Natural killer cell treated with Interleukin-12 subunit alpha and Interleukin-12 subunit beta and Interleukin-15 and Interleukin-18, amount 100 ng/mL, for 72 hours (primary cell): ENCODE data around the gene IL13RA2. TPM values are rescaled to one million over a fixed set of nuclear protein-coding genes. Genes with fewer than 3 reads are reported as not detected.

ENCODE experiments used
- ATAC-seq, 2 donors: fragments of 150-1000 bp; cut with Tn5 transposase in 1 of 2; sonication (Bioruptor Pico), chemical (Tn5 transposase) in 1 of 2; 2 replicates each; pipeline ENCODE4 v1.10.0; 2021
- DNase-seq: peaks from one replicate; pipeline ENCODE4 v3.0.0; 2022; ENCODE audit warnings: low spot score
- H3K27ac Mint-ChIP-seq, 2 donors: 1 replicate in 1 of 2; 2 replicates in 1 of 2; pipeline ENCODE4 v1.8.0; 2022; ENCODE audit warnings: mixed read lengths in 2 of 2, mild to moderate bottlenecking in 1 of 2, moderate library complexity in 1 of 2
- H3K27me3 Mint-ChIP-seq, 2 donors: 1 replicate in 1 of 2; 2 replicates in 1 of 2; pipeline ENCODE4 v1.8.0; 2022; ENCODE audit warnings: mixed read lengths in 2 of 2
- H3K36me3 Mint-ChIP-seq: one replicate; pipeline ENCODE4 v1.8.0; 2022; ENCODE audit warnings: mixed read lengths
- H3K4me1 Mint-ChIP-seq, 2 donors: 1 replicate in 1 of 2; 2 replicates in 1 of 2; pipeline ENCODE4 v1.8.0; 2022; ENCODE audit warnings: low read depth in 2 of 2, mixed read lengths in 2 of 2, mild to moderate bottlenecking in 1 of 2
- H3K4me3 Mint-ChIP-seq: one replicate; pipeline ENCODE4 v1.8.0; 2022; ENCODE audit warnings: mixed read lengths
- H3K9me3 Mint-ChIP-seq: 2 replicates; pipeline ENCODE4 v1.8.0; 2022; ENCODE audit warnings: mixed read lengths
- total RNA-seq, 2 donors: library from RNA; stranded (reverse); gene quantifications; one replicate each; pipeline ENCODE4 v1.2.3, GENCODE V29; 2022

IL13RA2 gene
- total RNA-seq, 2 donors from 2014 or later = not detected

GRCh38 chrX:115023811-115024210 lies 6.4 kb upstream of the IL13RA2 start:
- Mint-ChIP-seq H3K9me3 (no peaks in the 10 kb centered on the region), H3K4me3 (no peak overlapping the region), H3K36me3 (no peaks in the 10 kb centered on the region), H3K27ac (no peak overlapping the region), H3K4me1 (no peaks in the 10 kb centered on the region), H3K27me3 (no peaks in the 10 kb centered on the region)
- DNase-seq (no peak), ATAC-seq (no peak)

DNA sequence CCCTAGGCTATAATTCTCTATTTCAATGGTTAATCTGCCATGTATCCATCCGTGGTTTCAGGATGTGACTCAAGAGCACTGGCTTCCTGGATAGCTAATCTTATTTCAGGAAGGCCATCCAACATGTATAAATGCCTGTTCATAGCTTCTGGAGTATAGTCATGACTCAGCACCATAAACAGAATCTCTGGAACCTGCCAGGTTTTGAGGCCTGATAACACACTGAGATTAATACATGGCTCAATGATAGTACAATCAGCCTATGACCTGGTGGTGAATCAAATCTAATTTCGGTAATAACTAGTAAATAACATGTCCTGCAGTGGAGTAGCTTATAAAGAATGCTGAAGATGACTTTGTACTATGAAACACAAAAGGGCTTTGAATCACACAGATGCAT lies 5.7 kb upstream of the IL13RA2 start:
- DNase-seq (no peak), ATAC-seq (no peak)
- Mint-ChIP-seq H3K4me1 (no peaks in the 10 kb centered on the region), H3K9me3 (no peaks in the 10 kb centered on the region), H3K27me3 (peaks cover 0 to 4% of the 10 kb centered on the region in 2 donors), H3K36me3 (no peaks in the 10 kb centered on the region), H3K4me3 (no peak overlapping the region), H3K27ac (no peak overlapping the region)

DNA sequence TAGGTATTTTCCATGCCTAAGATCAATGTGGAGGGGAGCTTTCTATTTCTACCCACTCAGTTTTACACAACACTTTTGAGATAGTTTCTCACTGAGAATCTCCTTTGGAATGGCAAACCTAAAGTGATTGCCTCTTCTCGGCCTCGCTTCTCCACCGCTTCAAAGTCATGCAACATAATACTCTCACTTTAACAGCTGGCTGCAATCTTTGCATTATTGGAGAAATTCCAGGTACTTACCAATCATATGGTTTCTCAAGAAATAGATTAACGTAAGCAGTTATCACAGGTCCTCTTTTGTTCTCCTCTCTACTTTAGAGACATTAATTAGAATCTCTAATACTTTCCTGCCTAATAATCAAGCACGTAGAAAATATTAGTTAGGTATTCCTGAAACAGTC lies 3.7 kb upstream of the IL13RA2 start:
- Mint-ChIP-seq H3K4me1 (no peaks in the 10 kb centered on the region), H3K9me3 (no peaks in the 10 kb centered on the region), H3K27ac (no peak overlapping the region), H3K36me3 (no peaks in the 10 kb centered on the region), H3K27me3 (peaks cover 0 to 7% of the 10 kb centered on the region in 2 donors), H3K4me3 (no peak overlapping the region)
- no peak for ATAC-seq
- no peak for DNase-seq

DNA sequence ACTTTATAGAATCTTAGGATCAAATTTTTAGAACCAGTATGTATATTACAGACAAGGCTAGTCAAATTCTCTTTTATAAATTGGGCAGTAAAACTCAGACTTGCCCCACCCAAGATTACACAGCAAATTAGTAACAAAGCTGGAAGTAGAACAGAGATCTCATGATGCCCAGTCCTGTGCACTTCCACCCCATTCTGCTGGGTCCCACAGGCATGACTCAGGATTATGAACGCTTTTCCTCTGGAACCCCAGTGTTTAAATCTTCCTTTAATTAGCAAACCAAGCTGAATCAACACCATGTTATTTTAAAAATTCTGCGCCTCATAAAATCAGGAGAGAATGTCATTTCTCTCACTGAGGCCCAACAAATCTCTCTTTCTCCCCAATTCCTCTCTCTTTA lies 1.5 kb upstream of the IL13RA2 start:
- ATAC-seq (no peak), DNase-seq (no peak)
- Mint-ChIP-seq H3K9me3 (no peaks in the 10 kb centered on the region), H3K4me3 (no peak overlapping the region), H3K4me1 (no peaks in the 10 kb centered on the region), H3K27me3 (peaks cover 0 to 9% of the 10 kb centered on the region in 2 donors), H3K36me3 (no peaks in the 10 kb centered on the region), H3K27ac (no peak overlapping the region)

GRCh38 chrX:115018040-115018647 lies 728 bp upstream of the IL13RA2 start:
- H3K36me3 Mint-ChIP-seq = no peaks in the 10 kb centered on the region
- H3K27me3 Mint-ChIP-seq = peaks cover 0 to 9% of the 10 kb centered on the region in 2 donors
- no peaks in the 10 kb centered on the region for H3K4me1 Mint-ChIP-seq
- no peaks in the 10 kb centered on the region for H3K9me3 Mint-ChIP-seq
- H3K27ac Mint-ChIP-seq = no peak overlapping the region
- DNase-seq = no peak
- no peak overlapping the region for H3K4me3 Mint-ChIP-seq
- ATAC-seq = no peak

DNA sequence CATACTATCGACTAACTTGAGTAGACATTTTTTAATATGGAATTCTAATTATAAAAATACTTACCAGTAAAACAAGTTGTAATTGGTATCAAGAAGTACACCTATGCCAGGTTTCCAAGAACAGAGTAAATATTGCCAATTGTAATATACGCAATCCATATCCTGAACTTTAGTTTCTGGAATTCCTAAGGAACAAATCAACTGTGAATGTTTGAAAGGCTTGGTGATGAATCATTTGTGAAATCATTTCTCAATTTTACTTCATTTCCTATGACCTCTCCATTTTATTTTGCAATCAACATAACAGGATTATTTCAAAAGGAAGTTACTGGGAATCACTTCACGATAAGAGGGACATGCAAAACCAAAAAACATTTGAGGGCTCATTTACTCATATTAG lies 3.7 kb downstream of the IL13RA2 start:
- DNase-seq (no peak), ATAC-seq (no peak)
- no peaks in the 10 kb centered on the region for H3K4me1 Mint-ChIP-seq
- H3K9me3 Mint-ChIP-seq = no peaks in the 10 kb centered on the region
- H3K36me3 Mint-ChIP-seq = no peaks in the 10 kb centered on the region
- H3K4me3 Mint-ChIP-seq = no peak overlapping the region
- H3K27ac Mint-ChIP-seq = no peak overlapping the region
- H3K27me3 Mint-ChIP-seq = peaks cover 0 to 20% of the 10 kb centered on the region in 2 donors

GRCh38 chrX:115011428-115011827 lies 6.0 kb downstream of the IL13RA2 start:
- H3K4me3 Mint-ChIP-seq = no peak overlapping the region
- H3K4me1 Mint-ChIP-seq = no peaks in the 10 kb centered on the region
- H3K9me3 Mint-ChIP-seq = no peaks in the 10 kb centered on the region
- H3K27me3 Mint-ChIP-seq = peaks cover 0 to 13% of the 10 kb centered on the region in 2 donors
- DNase-seq = no peak
- no peak for ATAC-seq
- H3K27ac Mint-ChIP-seq = no peak overlapping the region
- H3K36me3 Mint-ChIP-seq = no peaks in the 10 kb centered on the region

DNA sequence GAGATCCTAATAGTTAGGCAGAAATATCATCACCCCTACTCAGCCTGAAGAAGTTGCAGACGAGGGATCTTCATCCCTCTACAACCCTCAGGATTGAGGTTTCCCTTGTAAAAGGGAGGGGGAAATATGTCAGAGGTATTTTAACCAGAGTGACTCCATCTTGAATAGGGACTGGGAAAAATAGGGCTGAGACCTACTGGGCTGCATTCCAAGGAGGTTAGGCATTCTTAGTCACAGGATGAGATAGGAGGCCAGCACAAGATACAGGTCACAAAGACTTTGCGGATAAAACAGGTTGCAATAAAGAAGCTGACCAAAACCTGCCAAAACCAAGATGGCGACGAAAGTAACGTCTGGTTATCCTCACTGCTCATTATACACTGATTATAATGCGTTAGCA lies 17.5 kb downstream of the IL13RA2 start:
- Mint-ChIP-seq H3K36me3 (no peaks in the 10 kb centered on the region), H3K4me3 (no peak overlapping the region), H3K27me3 (peaks cover 0 to 7% of the 10 kb centered on the region in 2 donors), H3K9me3 (no peaks in the 10 kb centered on the region), H3K27ac (no peak overlapping the region), H3K4me1 (no peaks in the 10 kb centered on the region)
- no peak for ATAC-seq
- no peak for DNase-seq

GRCh38 chrX:114997779-114998178 lies 19.6 kb downstream of the IL13RA2 start:
- Mint-ChIP-seq H3K27me3 (peaks cover 0 to 6% of the 10 kb centered on the region in 2 donors), H3K36me3 (no peaks in the 10 kb centered on the region), H3K4me3 (no peak overlapping the region), H3K4me1 (no peaks in the 10 kb centered on the region), H3K9me3 (no peaks in the 10 kb centered on the region), H3K27ac (no peak overlapping the region)
- no peak for ATAC-seq
- DNase-seq = no peak

DNA sequence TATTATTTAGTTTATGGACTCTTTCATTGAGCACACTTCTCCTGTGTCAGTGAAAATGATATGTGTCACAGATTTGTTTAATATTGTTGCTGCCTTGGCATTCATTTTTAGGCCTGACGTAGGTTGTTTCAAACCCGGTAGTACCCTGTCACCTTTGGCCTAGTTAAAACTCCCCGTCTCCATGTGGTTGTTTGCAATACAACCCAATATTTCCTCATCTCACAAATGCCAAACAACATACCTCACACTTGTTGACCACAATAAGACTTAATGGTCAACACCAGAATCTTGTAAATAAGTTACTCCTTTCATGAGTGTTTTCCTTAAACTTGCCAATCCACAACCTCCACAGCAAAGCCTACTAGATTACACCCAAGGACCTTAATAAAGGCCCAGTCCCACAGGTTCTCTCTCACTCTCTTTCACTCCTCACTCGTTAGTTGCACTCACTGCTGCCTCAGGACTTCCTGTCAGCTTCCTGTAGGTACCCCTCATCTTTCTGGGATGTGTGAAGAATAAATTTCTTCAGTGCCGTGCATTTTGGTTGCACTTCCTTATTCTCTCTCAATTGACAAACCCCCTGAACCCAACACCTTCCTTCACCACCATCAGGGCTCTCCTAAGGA lies 31.3 kb downstream of the IL13RA2 start:
- peak overlapping the region; percentile 61 to 89 for H3K27ac Mint-ChIP-seq
- H3K4me1 Mint-ChIP-seq = peaks cover 0 to 21% of the 10 kb centered on the region in 2 donors
- ATAC-seq = peak in 1 of 2 donors; percentile 81
- H3K27me3 Mint-ChIP-seq = peaks cover 0 to 4% of the 10 kb centered on the region in 2 donors
- DNase-seq = no peak
- no peaks in the 10 kb centered on the region for H3K36me3 Mint-ChIP-seq
- H3K9me3 Mint-ChIP-seq = peaks cover 4% of the 10 kb centered on the region
- peak overlapping the region; percentile 56 for H3K4me3 Mint-ChIP-seq

GRCh38 chrX:114976292-114976691 lies 41.1 kb downstream of the IL13RA2 start:
- Mint-ChIP-seq H3K4me3 (no peak overlapping the region), H3K9me3 (no peaks in the 10 kb centered on the region), H3K27me3 (peaks cover 0 to 6% of the 10 kb centered on the region in 2 donors), H3K36me3 (no peaks in the 10 kb centered on the region), H3K4me1 (peaks cover 0 to 3% of the 10 kb centered on the region in 2 donors), H3K27ac (peak overlapping the region in 1 of 2 donors; percentile 72)
- DNase-seq (no peak), ATAC-seq (peak in 1 of 2 donors; percentile 57)

- DNase-seq (no peak), ATAC-seq (no peak)
- Mint-ChIP-seq H3K27ac (no peak overlapping the region), H3K4me3 (no peak overlapping the region), H3K36me3 (no peaks in the 10 kb centered on the region), H3K4me1 (no peaks in the 10 kb centered on the region), H3K9me3 (no peaks in the 10 kb centered on the region), H3K27me3 (peaks cover 0 to 2% of the 10 kb centered on the region in 2 donors)
Measured at GRCh38 chrX:114973013-114973412, 44.4 kb downstream of the IL13RA2 start.

- DNase-seq = no peak
- H3K4me1 Mint-ChIP-seq = no peaks in the 10 kb centered on the region
- H3K4me3 Mint-ChIP-seq = no peak overlapping the region
- ATAC-seq = no peak
- H3K36me3 Mint-ChIP-seq = no peaks in the 10 kb centered on the region
- H3K27me3 Mint-ChIP-seq = peaks cover 0 to 13% of the 10 kb centered on the region in 2 donors
- no peaks in the 10 kb centered on the region for H3K9me3 Mint-ChIP-seq
- H3K27ac Mint-ChIP-seq = no peak overlapping the region
Measured at GRCh38 chrX:114970806-114971205, 46.6 kb downstream of the IL13RA2 start.

DNA sequence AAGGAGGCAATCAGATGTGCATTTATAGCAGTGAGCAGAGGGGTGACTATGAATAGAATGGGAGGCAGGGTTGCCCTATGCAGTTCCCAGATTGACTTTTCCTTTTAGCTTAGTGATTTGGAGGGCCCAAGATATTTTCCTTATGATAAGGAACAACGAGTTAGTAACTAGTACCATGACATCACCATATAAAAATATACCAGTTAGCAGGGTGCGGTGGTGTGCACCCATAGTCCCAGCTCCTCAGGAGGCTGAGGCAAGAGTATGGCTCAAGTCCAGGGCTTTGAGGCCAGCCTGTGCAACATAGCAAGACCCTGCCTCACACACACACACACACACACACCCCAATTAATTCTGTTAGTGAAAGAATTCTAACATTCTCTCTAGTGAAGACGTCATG lies 53.0 kb downstream of the IL13RA2 start:
- no peak for ATAC-seq
- no peak overlapping the region for H3K27ac Mint-ChIP-seq
- no peak for DNase-seq
- H3K36me3 Mint-ChIP-seq = no peaks in the 10 kb centered on the region
- no peaks in the 10 kb centered on the region for H3K4me1 Mint-ChIP-seq
- no peak overlapping the region for H3K4me3 Mint-ChIP-seq
- no peaks in the 10 kb centered on the region for H3K9me3 Mint-ChIP-seq
- peaks cover 0 to 13% of the 10 kb centered on the region in 2 donors for H3K27me3 Mint-ChIP-seq
